DND-41 (cell line): Measurements from ENCODE around the gene CRYBA1.

Source experiments
- CTCF ChIP-seq: IDR thresholded peaks from 2 replicates; pipeline ENCODE4 v1.5.1; 2012; ENCODE audit warnings: borderline replicate concordance, low read length, moderate library complexity, mild to moderate bottlenecking; ENCODE audit not compliant: poor library complexity, severe bottlenecking; ENCODE audit errors: extremely low read depth
- EZH2 ChIP-seq: IDR thresholded peaks from 3 replicates; pipeline ENCODE4 v1.6.1; 2012; ENCODE audit warnings: borderline replicate concordance, low read depth, mild to moderate bottlenecking, moderate library complexity, low read length, inconsistent platforms; ENCODE audit not compliant: severe bottlenecking

- TF ChIP-seq CTCF (no peak), EZH2 (no peak)
These were observed 27.3 kb downstream of the CRYBA1 start for GRCh38 chr17:29273924-29274323.
